ENCODE measurements around the gene CTRB1.

GRCh38 chr16:75175074-75175473, 43.7 kb upstream of the CTRB1 start:
- TF ChIP-seq CTCF (IDR thresholded peaks at IDR 0.05): no peak
- TF ChIP-seq POLR2A (IDR thresholded peaks at IDR 0.05): no peak
- no peak for TF ChIP-seq POLR2AphosphoS5 (IDR thresholded peaks at IDR 0.05)

All from upper lobe of left lung (tissue), 4 donors.